GM19468 (cell line): ENCODE data around the gene FN3KRP.

Experiments
- ATAC-seq: cut with Tn5 transposase; IDR thresholded peaks from one replicate; pipeline ENCODE4 v1.9.1; 2021; ENCODE audit warnings: mild to moderate bottlenecking, moderate library complexity, moderate number of reproducible peaks; ENCODE audit not compliant: unreplicated experiment; ENCODE audit errors: extremely low read depth

FN3KRP gene

GRCh38 chr17:82716203-82717010 is at the start of gene FN3KRP:
Gene FN3KRP (plus strand): TSS chr17:82716706. CDS start chr17:82716756, 50 bp downstream.
- peak; percentile 34 for ATAC-seq

GRCh38 chr17:82666931-82667667 is 49.4 kb upstream of the FN3KRP start:
- ATAC-seq, result no peak

- ATAC-seq, result no peak
Measured at GRCh38 chr17:82667668-82668000, 48.9 kb upstream of the FN3KRP start.

- no peak for ATAC-seq
Measured at GRCh38 chr17:82668024-82668630, 48.4 kb upstream of the FN3KRP start.

GRCh38 chr17:82668631-82669099 is 47.8 kb upstream of the FN3KRP start:
- ATAC-seq, result no peak

- ATAC-seq, result no peak
Measured at GRCh38 chr17:82670661-82671450, 45.6 kb upstream of the FN3KRP start.

- no peak for ATAC-seq
Measured at GRCh38 chr17:82674656-82675475, 41.6 kb upstream of the FN3KRP start.

- no peak for ATAC-seq
Measured at GRCh38 chr17:82675476-82676245, 40.8 kb upstream of the FN3KRP start.

- no peak for ATAC-seq
Measured at GRCh38 chr17:82677353-82677925, 39.1 kb upstream of the FN3KRP start.

GRCh38 chr17:82678265-82678891 is 38.1 kb upstream of the FN3KRP start:
- no peak for ATAC-seq

- ATAC-seq, result no peak
Measured at GRCh38 chr17:82679586-82680465, 36.7 kb upstream of the FN3KRP start.

- no peak for ATAC-seq
Measured at GRCh38 chr17:82681547-82681946, 35.0 kb upstream of the FN3KRP start.

- ATAC-seq, result no peak
Measured at GRCh38 chr17:82683534-82683933, 33.0 kb upstream of the FN3KRP start.

- no peak for ATAC-seq
Measured at GRCh38 chr17:82684228-82684841, 32.2 kb upstream of the FN3KRP start.

- no peak for ATAC-seq
Measured at GRCh38 chr17:82685291-82685690, 31.2 kb upstream of the FN3KRP start.
